Activated CD4-positive, alpha-beta memory T cell treated with anti-CD3 and anti-CD28 coated beads for 36 hours (primary cell): Measurements from ENCODE around the gene ANKRD60. TPM values are rescaled to one million over a fixed set of nuclear protein-coding genes. Genes with fewer than 3 reads are reported as not detected.

Source experiments
- CTCF ChIA-PET: fragments of 350-600 bp; sonication (Branson Sonifier 250); formaldehyde crosslinking; loops from one replicate; lab custom pipeline; 2021; ENCODE audit warnings: antibody characterized with exemption, inconsistent platforms; lab: Charles Lee
- POLR2A ChIA-PET: fragments of 350-600 bp; sonication (Branson Sonifier 250); formaldehyde crosslinking; loops from one replicate; lab custom pipeline; 2021; ENCODE audit warnings: antibody characterized with exemption; lab: Charles Lee
- DNase-seq: peaks from one replicate; pipeline ENCODE4 v3.0.0-alpha.2; 2020
- H3K27ac Mint-ChIP-seq: one replicate; pipeline ENCODE4 v1.8.0; 2021; ENCODE audit warnings: mixed read lengths
- H3K27me3 Mint-ChIP-seq: one replicate; pipeline ENCODE4 v1.8.0; 2021; ENCODE audit warnings: mixed read lengths
- H3K36me3 Mint-ChIP-seq: one replicate; pipeline ENCODE4 v1.8.0; 2021; ENCODE audit warnings: mixed read lengths
- H3K4me1 Mint-ChIP-seq: one replicate; pipeline ENCODE4 v1.8.0; 2021; ENCODE audit warnings: low read depth, mixed read lengths
- H3K4me3 Mint-ChIP-seq: one replicate; pipeline ENCODE4 v1.8.0; 2021; ENCODE audit warnings: mild to moderate bottlenecking, mixed read lengths
- H3K9me3 Mint-ChIP-seq: one replicate; pipeline ENCODE4 v1.8.0; 2021; ENCODE audit warnings: mixed read lengths
- intact Hi-C: fragments of 100-400 bp; cut with micrococcal nuclease; formaldehyde crosslinking; loops from one replicate; pipeline ENCODE4 v1.15.1; 2023
- total RNA-seq, 2 experiments: library from RNA; stranded (reverse); gene quantifications; one replicate each; pipeline ENCODE4 v1.2.3, GENCODE V29; 2021

ANKRD60 gene
- total RNA-seq, 2 experiments from 2014 or later = not detected

DNA sequence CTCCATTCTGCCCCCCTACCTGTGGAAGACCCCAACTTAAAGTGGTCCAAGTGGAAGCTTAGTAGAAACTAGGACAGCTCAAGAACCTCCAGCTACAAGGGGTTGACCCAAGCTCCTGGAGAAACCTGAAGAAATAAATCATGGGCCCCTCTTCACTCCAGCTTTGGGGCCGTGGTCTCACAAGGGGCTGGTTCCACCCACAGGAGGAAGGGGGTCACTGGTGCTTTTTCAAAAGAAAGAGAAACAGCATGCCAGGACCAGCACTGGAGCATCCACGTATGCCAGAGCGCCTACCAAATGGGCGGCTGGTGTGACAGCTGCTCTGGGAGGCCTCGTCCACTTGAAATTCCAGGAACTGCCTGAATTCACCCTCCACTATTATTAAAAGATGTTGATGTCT is 14.4 kb upstream of the ANKRD60 start:
- Mint-ChIP-seq H3K27ac (no peak overlapping the region), H3K9me3 (no peaks in the 10 kb centered on the region), H3K36me3 (peaks cover 27% of the 10 kb centered on the region), H3K4me1 (peaks cover 3% of the 10 kb centered on the region), H3K27me3 (no peaks in the 10 kb centered on the region), H3K4me3 (no peak overlapping the region)
- DNase-seq = no peak
- CTCF ChIA-PET = interaction anchor here (1.0 to 1.7 kb wide), 2 partner anchors 9 to 239 kb away, joined by 4 to 7 read pairs; no protein-coding TSS in a partner anchor
- POLR2A ChIA-PET = no interaction called here
- intact Hi-C loops = no loop called here

DNA sequence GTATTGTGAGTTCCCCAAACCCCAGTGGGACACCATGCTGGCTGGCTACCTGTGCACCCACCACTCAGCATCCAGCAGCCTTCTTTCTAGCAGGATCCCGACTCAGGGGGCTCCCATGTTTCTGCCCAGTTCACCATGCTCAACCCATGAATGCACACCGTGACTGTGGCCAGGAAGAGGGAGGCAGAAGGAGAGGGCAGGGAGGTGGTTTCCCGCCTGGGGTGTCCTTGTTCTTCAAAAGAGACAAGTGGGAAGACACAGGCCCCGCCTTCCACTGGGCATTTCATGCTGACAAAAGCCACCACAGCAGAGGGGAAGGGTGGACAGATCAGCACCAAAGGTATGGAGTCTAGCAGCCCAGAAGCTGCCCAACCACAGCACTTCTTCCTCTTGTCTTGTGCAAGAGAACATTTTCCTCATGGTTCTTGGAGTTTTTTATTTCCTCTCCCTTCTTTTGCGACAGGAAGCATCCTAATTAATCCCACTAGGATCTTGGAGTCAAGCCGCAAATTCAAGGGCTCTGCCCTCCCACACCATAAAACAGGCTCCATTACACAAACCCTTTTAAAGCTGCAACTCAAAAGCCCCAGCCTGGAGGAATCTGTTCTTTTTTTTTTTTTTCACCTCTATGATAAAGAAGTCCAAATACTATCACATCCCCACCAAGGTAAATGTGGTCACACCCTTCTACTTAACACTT is 13.5 kb upstream of the ANKRD60 start:
- H3K27me3 Mint-ChIP-seq = no peaks in the 10 kb centered on the region
- no peaks in the 10 kb centered on the region for H3K9me3 Mint-ChIP-seq
- H3K4me1 Mint-ChIP-seq = peaks cover 11% of the 10 kb centered on the region
- ChIA-PET CTCF (interaction anchor here (1.7 kb wide), 1 partner anchor 239 kb away, joined by 4 read pairs; no protein-coding TSS in a partner anchor), POLR2A (no interaction called here)
- H3K36me3 Mint-ChIP-seq = peaks cover 25% of the 10 kb centered on the region
- no peak for DNase-seq
- no peak overlapping the region for H3K27ac Mint-ChIP-seq
- intact Hi-C loops = no loop called here
- no peak overlapping the region for H3K4me3 Mint-ChIP-seq

DNA sequence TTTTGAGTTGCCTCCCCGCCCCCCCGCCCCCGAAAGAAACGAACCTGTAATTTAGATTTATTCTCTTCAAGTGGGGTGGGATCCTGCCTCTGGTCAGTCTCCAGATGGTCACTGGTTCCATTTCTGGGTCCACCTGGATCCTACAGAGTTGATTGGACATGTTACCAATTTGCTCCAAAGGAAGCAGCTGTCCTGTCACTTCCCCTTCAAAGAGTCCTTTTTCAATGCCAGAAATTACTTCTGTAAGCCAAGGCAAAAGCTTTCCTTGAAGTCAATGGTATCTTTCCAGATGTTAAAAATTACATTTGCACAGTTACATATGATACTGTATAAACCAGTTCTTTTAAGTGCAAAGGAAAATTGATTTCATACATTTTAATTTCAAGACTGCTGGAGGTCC is 12.0 kb upstream of the ANKRD60 start:
- Mint-ChIP-seq H3K4me3 (no peak overlapping the region), H3K27me3 (no peaks in the 10 kb centered on the region), H3K27ac (no peak overlapping the region), H3K36me3 (peaks cover 16% of the 10 kb centered on the region), H3K9me3 (no peaks in the 10 kb centered on the region), H3K4me1 (peaks cover 15% of the 10 kb centered on the region)
- intact Hi-C loops = no loop called here
- no peak for DNase-seq
- ChIA-PET CTCF (interaction anchor here (1.4 kb wide), 1 partner anchor 599 kb away, joined by 3 read pairs; no protein-coding TSS in a partner anchor), POLR2A (no interaction called here)

DNA sequence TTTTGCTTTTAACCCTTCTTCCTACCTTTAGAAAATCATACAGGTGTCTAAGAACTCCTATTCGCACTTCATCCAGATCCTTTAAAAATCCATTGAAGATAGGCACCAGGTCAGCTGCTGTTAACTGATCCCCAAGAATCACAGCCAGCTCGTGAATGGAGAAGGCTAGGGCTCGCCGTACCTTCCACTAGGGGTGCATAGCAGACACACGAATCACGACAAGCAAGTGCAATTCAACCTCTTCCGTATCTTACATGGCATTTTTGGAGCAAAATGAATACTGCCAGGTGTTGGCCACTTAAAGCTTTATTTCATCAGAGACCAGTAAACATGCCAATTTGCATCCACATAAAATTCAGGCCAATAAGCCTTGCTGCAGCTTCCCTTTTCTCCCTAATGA is 10.8 kb upstream of the ANKRD60 start:
- Mint-ChIP-seq H3K4me3 (no peak overlapping the region), H3K27ac (no peak overlapping the region), H3K27me3 (peaks cover 2% of the 10 kb centered on the region), H3K36me3 (peaks cover 8% of the 10 kb centered on the region), H3K4me1 (peaks cover 23% of the 10 kb centered on the region), H3K9me3 (no peaks in the 10 kb centered on the region)
- DNase-seq = no peak
- intact Hi-C loops = loop anchor here (5.0 kb wide), 2 partner anchors 168 to 613 kb away; partner anchors contain the start of genes GNAS and GNAS-AS1
- ChIA-PET CTCF (interaction anchor here (1.4 kb wide), 1 partner anchor 51 kb away, joined by 3 read pairs; no protein-coding TSS in a partner anchor), POLR2A (no interaction called here)

DNA sequence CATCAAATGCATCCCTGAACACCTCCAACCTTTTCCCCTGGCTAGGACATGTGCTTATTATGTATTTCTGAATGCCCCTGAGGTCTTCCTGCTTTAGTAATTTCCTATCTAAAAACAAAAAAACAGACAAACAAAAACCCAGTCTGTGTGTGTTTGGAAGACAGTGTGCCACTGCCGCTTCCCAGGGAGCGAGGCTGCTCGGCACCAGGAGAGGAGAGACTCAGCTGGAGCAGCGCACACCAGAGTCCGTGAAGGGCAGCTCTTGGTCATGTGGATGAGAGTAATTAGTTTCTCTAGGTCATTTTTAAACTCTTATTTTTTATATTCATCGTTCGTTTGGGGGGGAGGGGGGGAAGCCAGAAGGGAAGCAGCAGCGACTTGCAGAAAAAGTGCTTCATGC is 10.0 kb upstream of the ANKRD60 start:
- POLR2A ChIA-PET = no interaction called here
- Mint-ChIP-seq H3K27ac (no peak overlapping the region), H3K27me3 (peaks cover 2% of the 10 kb centered on the region), H3K9me3 (no peaks in the 10 kb centered on the region), H3K4me1 (peaks cover 23% of the 10 kb centered on the region), H3K4me3 (no peak overlapping the region), H3K36me3 (peaks cover 6% of the 10 kb centered on the region)
- CTCF ChIA-PET = interaction anchor here (1.4 kb wide), 1 partner anchor 52 kb away, joined by 3 read pairs; no protein-coding TSS in a partner anchor
- intact Hi-C loops = loop anchor here (5.0 kb wide), 2 partner anchors 169 to 614 kb away; partner anchors contain the start of genes GNAS and GNAS-AS1
- no peak for DNase-seq

DNA sequence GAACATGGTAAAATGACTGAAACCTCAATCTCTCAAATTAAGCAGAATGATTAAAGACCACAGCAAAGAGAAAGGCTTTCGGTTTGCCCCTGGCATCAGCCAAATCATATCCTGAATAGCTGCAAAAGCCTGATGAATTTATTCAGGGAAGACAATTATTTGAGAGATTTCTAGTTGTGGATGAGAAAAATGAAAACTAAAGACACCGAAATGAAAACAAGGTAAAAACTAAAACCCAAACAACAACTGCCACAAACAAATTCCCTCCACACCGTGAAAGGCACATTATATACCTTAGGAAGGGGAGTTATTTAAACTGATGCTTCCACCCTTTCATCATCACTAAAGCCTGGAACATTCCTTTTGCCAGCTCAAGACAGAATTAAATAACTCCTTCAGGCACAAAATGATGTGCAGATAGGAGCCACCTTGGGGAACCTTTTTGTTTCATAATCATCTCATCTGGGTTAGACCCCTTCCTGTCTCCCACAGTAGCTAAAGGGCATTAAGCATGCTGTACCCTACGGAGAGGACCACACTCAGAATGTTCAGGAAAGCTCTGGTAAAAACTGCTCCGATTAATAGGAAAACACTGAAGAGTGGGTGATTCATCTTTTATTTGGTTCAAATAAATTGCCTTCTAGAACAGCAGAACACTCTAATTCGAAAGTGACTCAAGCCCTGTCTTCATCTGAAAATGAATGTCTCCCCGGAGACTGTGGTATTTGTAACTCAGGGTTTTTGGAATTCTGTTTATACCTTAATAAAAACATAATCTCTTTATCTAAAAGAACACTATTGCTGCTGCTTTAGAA is 9.1 kb upstream of the ANKRD60 start:
- H3K4me3 Mint-ChIP-seq = peak overlapping the region; percentile 81
- POLR2A ChIA-PET = interaction anchor here (0.6 to 1.1 kb wide), 2 partner anchors 407 to 414 kb away, joined by 3 read pairs; no protein-coding TSS in a partner anchor
- peaks cover 4% of the 10 kb centered on the region for H3K36me3 Mint-ChIP-seq
- DNase-seq = no peak
- peaks cover 23% of the 10 kb centered on the region for H3K4me1 Mint-ChIP-seq
- intact Hi-C loops = loop anchor here (1.0 to 5.0 kb wide), 6 partner anchors 13 to 615 kb away; partner anchors contain the start of genes GNAS and GNAS-AS1
- H3K9me3 Mint-ChIP-seq = no peaks in the 10 kb centered on the region
- CTCF ChIA-PET = interaction anchor here (0.6 to 5.4 kb wide), 15 partner anchors 9 to 417 kb away, joined by 3 to 31 read pairs (median 3); partner anchors contain the start of gene STX16
- peaks cover 2% of the 10 kb centered on the region for H3K27me3 Mint-ChIP-seq
- H3K27ac Mint-ChIP-seq = peak overlapping the region; percentile 78

DNA sequence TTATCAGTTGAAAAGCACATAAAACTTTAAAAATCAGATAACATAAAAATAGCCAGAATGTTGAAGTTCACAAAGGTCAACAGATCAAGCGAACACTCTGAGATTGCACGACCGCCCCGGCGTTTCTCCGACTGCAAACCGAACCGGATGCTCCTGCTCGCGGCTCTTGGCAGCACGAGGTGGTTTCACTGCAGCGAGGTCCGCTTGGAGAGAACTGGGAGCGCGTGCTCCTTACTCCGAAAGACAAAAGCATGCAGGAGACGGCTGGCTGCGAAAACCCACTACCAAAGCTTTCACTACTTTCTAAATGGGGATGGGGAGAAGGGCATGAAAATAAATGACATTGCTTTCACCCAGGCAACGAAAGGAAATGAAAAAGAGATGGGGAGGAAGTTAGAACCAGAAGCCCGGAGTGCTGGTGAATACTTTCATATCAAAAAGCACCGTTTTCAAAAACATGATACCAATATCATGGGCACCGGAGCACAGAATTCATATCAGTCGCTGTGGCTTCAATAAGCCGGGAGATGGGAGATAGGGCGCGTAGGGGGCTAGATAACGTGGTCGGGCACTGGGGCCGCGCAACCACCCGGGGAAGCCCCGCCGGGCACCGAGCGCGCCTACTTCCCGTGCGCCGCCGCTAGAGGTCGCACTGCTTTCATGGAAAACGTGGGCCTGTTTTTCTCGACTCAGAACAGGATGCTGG is 8.3 kb upstream of the ANKRD60 start:
- ChIA-PET POLR2A (interaction anchor here (0.6 to 1.1 kb wide), 2 partner anchors 408 to 415 kb away, joined by 3 read pairs; no protein-coding TSS in a partner anchor), CTCF (interaction anchor here (0.7 to 5.4 kb wide), 15 partner anchors 10 to 417 kb away, joined by 3 to 31 read pairs (median 3); partner anchors contain the start of gene STX16)
- DNase-seq = peak; percentile 92
- H3K36me3 Mint-ChIP-seq = peaks cover 4% of the 10 kb centered on the region
- peaks cover 23% of the 10 kb centered on the region for H3K4me1 Mint-ChIP-seq
- H3K9me3 Mint-ChIP-seq = no peaks in the 10 kb centered on the region
- H3K27me3 Mint-ChIP-seq = peaks cover 2% of the 10 kb centered on the region
- peak overlapping the region; percentile 81 for H3K4me3 Mint-ChIP-seq
- intact Hi-C loops = loop anchor here (1.0 to 5.0 kb wide), 6 partner anchors 12 to 616 kb away; partner anchors contain the start of genes GNAS and GNAS-AS1
- H3K27ac Mint-ChIP-seq = peak overlapping the region; percentile 78

DNA sequence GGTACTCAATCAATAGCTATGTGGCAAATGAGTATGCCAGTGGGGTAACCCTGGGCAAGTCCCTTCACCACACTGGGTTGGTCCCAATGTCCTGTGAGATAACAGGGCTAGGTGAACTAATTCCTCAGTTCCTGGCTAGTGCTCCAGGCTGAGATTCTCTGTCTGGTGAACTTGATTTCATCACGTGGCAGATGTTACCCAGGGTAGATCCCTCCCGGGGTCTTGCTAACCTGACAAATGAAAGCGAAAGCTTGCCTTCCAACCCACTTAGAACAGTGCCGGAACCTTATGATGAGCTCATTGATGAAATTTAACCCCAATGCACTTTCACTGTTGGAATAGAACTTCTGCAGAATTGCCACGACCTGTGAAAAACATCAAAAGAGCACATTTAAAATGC is 6.6 kb upstream of the ANKRD60 start:
- POLR2A ChIA-PET = no interaction called here
- H3K27ac Mint-ChIP-seq = no peak overlapping the region
- peaks cover 23% of the 10 kb centered on the region for H3K4me1 Mint-ChIP-seq

DNA sequence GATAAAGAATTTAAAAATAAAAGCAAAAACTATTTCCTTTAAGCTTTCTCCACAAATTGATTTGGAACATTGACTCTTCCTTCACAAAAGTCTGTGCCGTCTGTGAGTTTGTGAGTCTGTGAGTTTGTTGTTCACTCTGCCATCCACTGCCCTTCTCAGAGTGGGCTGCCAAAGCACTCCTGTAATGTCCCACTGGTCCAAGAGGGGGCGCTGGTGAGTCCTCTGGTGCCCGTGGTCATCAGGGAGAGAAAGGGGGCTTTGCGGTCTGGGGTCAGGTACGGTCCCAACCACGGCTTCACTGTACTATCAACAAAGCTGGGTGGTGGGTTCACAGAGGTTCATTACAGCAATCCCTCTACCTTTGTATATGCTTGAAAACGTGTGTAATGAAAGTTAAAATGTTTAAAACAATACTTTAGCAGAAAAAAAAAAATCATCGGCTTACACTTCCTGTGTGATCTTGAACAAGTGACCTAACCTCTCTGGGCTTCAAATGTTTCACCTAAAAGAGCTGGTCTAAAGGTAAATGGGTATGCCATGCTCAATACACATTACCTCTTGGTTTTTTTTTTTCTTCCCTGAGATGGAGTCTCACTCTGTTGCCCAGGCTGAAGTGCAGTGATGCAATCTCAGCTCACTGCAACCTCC is 5.6 kb upstream of the ANKRD60 start:
- H3K27ac Mint-ChIP-seq = no peak overlapping the region
- ChIA-PET POLR2A (interaction anchor here (0.6 kb wide), 2 partner anchors 212 to 1823 kb away, joined by 3 to 4 read pairs; no protein-coding TSS in a partner anchor), CTCF (interaction anchor here (0.6 to 5.4 kb wide), 14 partner anchors 9 to 613 kb away, joined by 3 to 31 read pairs (median 4); partner anchors contain the start of genes STX16 and VAPB)
- no peaks in the 10 kb centered on the region for H3K9me3 Mint-ChIP-seq
- no peak overlapping the region for H3K4me3 Mint-ChIP-seq
- peaks cover 5% of the 10 kb centered on the region for H3K36me3 Mint-ChIP-seq
- peaks cover 16% of the 10 kb centered on the region for H3K27me3 Mint-ChIP-seq
- intact Hi-C loops = loop anchor here (5.0 kb wide), 1 partner anchor 847 kb away; no protein-coding TSS in a partner anchor
- peaks cover 27% of the 10 kb centered on the region for H3K4me1 Mint-ChIP-seq
- DNase-seq = peak; percentile 74

More for the DNA sequence above, 6.6 kb upstream of the ANKRD60 start:
- intact Hi-C loops = loop anchor here (5.0 kb wide), 2 partner anchors 172 to 617 kb away; partner anchors contain the start of genes GNAS and GNAS-AS1
- CTCF ChIA-PET = interaction anchor here (0.7 to 5.4 kb wide), 12 partner anchors 8 to 614 kb away, joined by 3 to 31 read pairs (median 4); partner anchors contain the start of gene VAPB
- H3K4me3 Mint-ChIP-seq = no peak overlapping the region
- no peaks in the 10 kb centered on the region for H3K9me3 Mint-ChIP-seq
- H3K27me3 Mint-ChIP-seq = peaks cover 8% of the 10 kb centered on the region
- no peak for DNase-seq
- H3K36me3 Mint-ChIP-seq = peaks cover 7% of the 10 kb centered on the region

DNA sequence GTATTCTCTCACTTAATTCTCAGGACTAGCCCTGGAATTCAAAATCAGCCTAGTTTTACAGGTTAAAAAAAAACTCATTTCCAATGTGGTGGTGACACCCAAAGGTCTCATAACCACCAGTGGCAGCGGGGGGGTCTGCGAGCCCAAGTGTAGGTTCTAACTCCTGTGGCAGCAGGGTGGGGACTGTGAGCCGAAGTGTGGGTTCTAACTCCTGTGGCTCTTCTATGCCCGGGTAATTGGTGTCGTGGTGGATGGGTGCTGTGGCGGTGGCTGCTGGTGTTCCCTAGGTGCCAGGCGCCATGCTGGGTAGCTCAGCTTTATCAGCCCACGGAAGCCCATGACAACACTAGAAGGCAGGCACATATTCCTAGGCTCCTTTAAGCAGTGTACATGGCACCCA is 4.9 kb upstream of the ANKRD60 start:
- POLR2A ChIA-PET = no interaction called here
- intact Hi-C loops = loop anchor here (5.0 kb wide), 1 partner anchor 846 kb away; no protein-coding TSS in a partner anchor
- DNase-seq = no peak
- no peak overlapping the region for H3K27ac Mint-ChIP-seq
- no peaks in the 10 kb centered on the region for H3K9me3 Mint-ChIP-seq
- CTCF ChIA-PET = interaction anchor here (0.9 to 5.4 kb wide), 8 partner anchors 9 to 418 kb away, joined by 3 to 31 read pairs (median 6); partner anchors contain the start of genes STX16 and VAPB
- no peak overlapping the region for H3K4me3 Mint-ChIP-seq
- H3K4me1 Mint-ChIP-seq = peaks cover 31% of the 10 kb centered on the region
- H3K27me3 Mint-ChIP-seq = peaks cover 19% of the 10 kb centered on the region
- peaks cover 3% of the 10 kb centered on the region for H3K36me3 Mint-ChIP-seq
